DOHH2 (cell line): ENCODE measurements around the gene PTGR3.

Experiments used
- H3F3A ChIP-seq: fragments of 200-600 bp; sonication (generic), shearing (Covaris generic); 2 replicates; pipeline ENCODE4 v1.6.0; 2016; ENCODE audit warnings: antibody characterized with exemption, mild to moderate bottlenecking; ENCODE audit not compliant: control insufficient read depth, insufficient read depth
- H3K27ac ChIP-seq: fragments of 200-600 bp; sonication (generic); 2 replicates; pipeline ENCODE4 v1.5.1; 2014; ENCODE audit warnings: low read depth, mild to moderate bottlenecking, low read length, moderate library complexity
- H3K27me3 ChIP-seq: fragments of 200-600 bp; sonication (generic); 2 replicates; pipeline ENCODE4 v1.6.1; 2014; ENCODE audit warnings: mild to moderate bottlenecking, low read length, mixed read lengths; ENCODE audit not compliant: control insufficient read depth
- H3K36me3 ChIP-seq: fragments of 200-600 bp; sonication (generic); 2 replicates; pipeline ENCODE4 v1.6.1; 2014; ENCODE audit warnings: mild to moderate bottlenecking, low read length, moderate library complexity, mixed read lengths; ENCODE audit not compliant: control insufficient read depth
- H3K4me1 ChIP-seq: fragments of 200-600 bp; sonication (generic); 2 replicates; pipeline ENCODE4 v1.6.1; 2014; ENCODE audit warnings: mild to moderate bottlenecking, low read length, mixed read lengths; ENCODE audit not compliant: control insufficient read depth
- H3K4me2 ChIP-seq: fragments of 200-600 bp; sonication (generic); 2 replicates; pipeline ENCODE4 v1.6.0; 2014; ENCODE audit warnings: mild to moderate bottlenecking, low read length, moderate library complexity
- H3K4me3 ChIP-seq: fragments of 200-600 bp; sonication (generic); 2 replicates; pipeline ENCODE4 v1.5.1; 2014; ENCODE audit warnings: mild to moderate bottlenecking, low read length, mixed read lengths
- H3K79me2 ChIP-seq: fragments of 200-600 bp; sonication (generic); 2 replicates; pipeline ENCODE4 v1.6.1; 2014; ENCODE audit warnings: mild to moderate bottlenecking, low read length, mixed read lengths; ENCODE audit not compliant: control insufficient read depth
- H3K9me2 ChIP-seq: fragments of 200-600 bp; sonication (generic); replicated peaks from 2 replicates; pipeline ENCODE4 v1.6.1; 2014; ENCODE audit warnings: mild to moderate bottlenecking, low read length, mixed read lengths; ENCODE audit not compliant: control insufficient read depth
- H3K9me3 ChIP-seq: fragments of 200-600 bp; sonication (generic); 2 replicates; pipeline ENCODE4 v1.6.1; 2014; ENCODE audit warnings: antibody characterized with exemption, low read length, mixed read lengths; ENCODE audit not compliant: control insufficient read depth, insufficient read depth
- H4K20me1 ChIP-seq: fragments of 200-600 bp; sonication (generic); 2 replicates; pipeline ENCODE4 v1.6.0; 2014; ENCODE audit warnings: low read depth, mild to moderate bottlenecking, antibody characterized with exemption, low read length, moderate library complexity; ENCODE audit not compliant: control insufficient read depth, insufficient read depth
- CTCF ChIP-seq: fragments of 200-600 bp; sonication (generic); IDR thresholded peaks from one replicate; pipeline ENCODE4 v1.5.1; 2014; ENCODE audit warnings: antibody characterized with exemption, mild to moderate bottlenecking, low read depth, low read length; ENCODE audit not compliant: poor library complexity, severe bottlenecking
- EZH2phosphoT487 ChIP-seq: fragments of 200-600 bp; sonication (generic); IDR thresholded peaks from 2 replicates; pipeline ENCODE4 v1.6.1; 2017; ENCODE audit warnings: borderline replicate concordance, mild to moderate bottlenecking, antibody characterized with exemption, low read length, moderate library complexity, mixed read lengths

Gene PTGR3

GRCh38 chr18:75164479-75164878 is 44.5 kb downstream of the PTGR3 start:
- H3K4me2 ChIP-seq: no peak overlapping the region
- no peaks in the 10 kb centered on the region for H3K36me3 ChIP-seq
- no peaks in the 10 kb centered on the region for H3F3A ChIP-seq
- peaks cover 4% of the 10 kb centered on the region; the same call in 1 of the 2 replicates for H3K4me1 ChIP-seq
- H3K4me3 ChIP-seq: no peak overlapping the region
- H3K79me2 ChIP-seq: no peaks in the 10 kb centered on the region
- H3K27me3 ChIP-seq: peaks cover 12% of the 10 kb centered on the region
- H3K27ac ChIP-seq: no peak overlapping the region
- TF ChIP-seq CTCF (no peak), EZH2phosphoT487 (no peak)
- H3K9me2 ChIP-seq: no peaks in the 10 kb centered on the region
- no peaks in the 10 kb centered on the region for H4K20me1 ChIP-seq
- H3K9me3 ChIP-seq: no peaks in the 10 kb centered on the region

- no peaks in the 10 kb centered on the region for H3K9me3 ChIP-seq
- no peaks in the 10 kb centered on the region for H3K36me3 ChIP-seq
- H3K4me3 ChIP-seq: no peak overlapping the region
- no peak overlapping the region for H3K27ac ChIP-seq
- H3K4me1 ChIP-seq: peaks cover 4% of the 10 kb centered on the region; the same call in 1 of the 2 replicates
- TF ChIP-seq CTCF (no peak), EZH2phosphoT487 (no peak)
- no peaks in the 10 kb centered on the region for H4K20me1 ChIP-seq
- H3K79me2 ChIP-seq: no peaks in the 10 kb centered on the region
- no peaks in the 10 kb centered on the region for H3F3A ChIP-seq
- H3K4me2 ChIP-seq: no peak overlapping the region
- H3K27me3 ChIP-seq: peaks cover 12% of the 10 kb centered on the region
- H3K9me2 ChIP-seq: no peaks in the 10 kb centered on the region
Observed at GRCh38 chr18:75163736-75164135, 45.2 kb downstream of the PTGR3 start.

- Histone ChIP-seq H3K9me3 (no peaks in the 10 kb centered on the region), H3F3A (no peaks in the 10 kb centered on the region), H3K36me3 (no peaks in the 10 kb centered on the region), H3K27me3 (peaks cover 12% of the 10 kb centered on the region), H4K20me1 (no peaks in the 10 kb centered on the region), H3K4me2 (no peak overlapping the region), H3K4me3 (no peak overlapping the region), H3K79me2 (no peaks in the 10 kb centered on the region), H3K27ac (no peak overlapping the region), H3K9me2 (no peaks in the 10 kb centered on the region), H3K4me1 (peaks cover 4% of the 10 kb centered on the region; the same call in 1 of the 2 replicates)
- TF ChIP-seq EZH2phosphoT487 (no peak), CTCF (no peak)
Observed at GRCh38 chr18:75162978-75163377, 46.0 kb downstream of the PTGR3 start.
